Neural cell (in vitro differentiated cells): ENCODE measurements around the gene SLIT3. TPM values are rescaled to one million over a fixed set of nuclear protein-coding genes. Genes with fewer than 3 reads are reported as not detected.

Experiments used
- H2AFZ ChIP-seq: fragments of 200-600, 300-800 bp; sonication (generic), shearing (Covaris generic); 2 replicates; pipeline ENCODE4 v1.6.0; 2014; ENCODE audit warnings: low read depth, mild to moderate bottlenecking, antibody characterized with exemption, low read length, moderate library complexity
- H3F3A ChIP-seq: fragments of 200-600 bp; shearing (Covaris generic); 2 replicates; pipeline ENCODE4 v1.6.1; 2016; ENCODE audit warnings: mild to moderate bottlenecking, moderate library complexity, mixed read lengths, antibody characterized with exemption, low read length; ENCODE audit not compliant: insufficient read depth, poor library complexity, severe bottlenecking
- H3K27ac ChIP-seq: fragments of 200-600, 300-800 bp; sonication (generic), shearing (Covaris generic); 2 replicates; pipeline ENCODE4 v1.5.1; 2014; ENCODE audit warnings: mild to moderate bottlenecking, low read length, moderate library complexity
- H3K27me3 ChIP-seq: fragments of 300-800, 200-600 bp; sonication (generic), shearing (Covaris generic); 2 replicates; pipeline ENCODE4 v1.6.0; 2014; ENCODE audit warnings: mild to moderate bottlenecking, low read depth, low read length, moderate library complexity; ENCODE audit not compliant: insufficient read depth
- H3K36me3 ChIP-seq: fragments of 300-800, 200-600 bp; sonication (generic), shearing (Covaris generic); 2 replicates; pipeline ENCODE4 v1.5.1; 2014; ENCODE audit warnings: mild to moderate bottlenecking, antibody characterized with exemption, low read length, moderate library complexity; ENCODE audit not compliant: insufficient read depth
- H3K4me2 ChIP-seq: fragments of 300-800, 200-600 bp; sonication (generic), shearing (Covaris generic); 2 replicates; pipeline ENCODE4 v1.6.0; 2014; ENCODE audit warnings: mild to moderate bottlenecking, low read length
- H3K4me3 ChIP-seq: fragments of 300-800, 200-600 bp; sonication (generic), shearing (Covaris generic); 2 replicates; pipeline ENCODE4 v1.5.1; 2014; ENCODE audit warnings: mild to moderate bottlenecking, low read length, moderate library complexity
- H3K79me2 ChIP-seq: fragments of 200-600 bp; shearing (Covaris generic); replicated peaks from 2 replicates; pipeline ENCODE4 v1.6.0; 2014; ENCODE audit warnings: mild to moderate bottlenecking, low read length, moderate library complexity; ENCODE audit not compliant: insufficient read depth
- H3K9ac ChIP-seq: fragments of 300-800, 200-600 bp; sonication (generic), shearing (Covaris generic); 2 replicates; pipeline ENCODE4 v1.6.1; 2016; ENCODE audit warnings: mild to moderate bottlenecking, low read length, mixed read lengths
- H3K9me2 ChIP-seq: fragments of 200-600 bp; shearing (Covaris generic); 2 replicates; pipeline ENCODE4 v1.6.1; 2016; ENCODE audit warnings: mild to moderate bottlenecking, low read length, mixed read lengths; ENCODE audit not compliant: insufficient read depth
- H3K9me3 ChIP-seq: fragments of 200-600, 300-800 bp; sonication (generic), shearing (Covaris generic); 2 replicates; pipeline ENCODE4 v1.6.1; 2016; ENCODE audit warnings: mild to moderate bottlenecking, mixed run types, low read length, moderate library complexity, mixed read lengths
- H4K20me1 ChIP-seq: fragments of 200-600 bp; shearing (Covaris generic); 2 replicates; pipeline ENCODE4 v1.6.1; 2016; ENCODE audit warnings: mild to moderate bottlenecking, mixed run types; ENCODE audit not compliant: insufficient read depth
- EP300 ChIP-seq: fragments of 450-650 bp; conservative IDR thresholded peaks from 2 replicates; pipeline ENCODE4 v1.6.1; 2014; ENCODE audit warnings: antibody characterized with exemption, mild to moderate bottlenecking, moderate library complexity; ENCODE audit not compliant: poor library complexity, severe bottlenecking
- EZH2 ChIP-seq: fragments of 200-600, 300-800 bp; shearing (Covaris generic), sonication (generic); IDR thresholded peaks from 2 replicates; pipeline ENCODE4 v1.6.1; 2014; ENCODE audit warnings: antibody characterized with exemption, low read length, borderline replicate concordance, mild to moderate bottlenecking; ENCODE audit not compliant: insufficient read depth, poor library complexity, severe bottlenecking
- MXI1 ChIP-seq: fragments of 450-650 bp; conservative IDR thresholded peaks from 2 replicates; pipeline ENCODE4 v1.6.1; 2014; ENCODE audit warnings: antibody characterized with exemption, mild to moderate bottlenecking; ENCODE audit not compliant: poor library complexity, severe bottlenecking
- POLR2AphosphoS5 ChIP-seq: IDR thresholded peaks from 2 replicates; pipeline ENCODE4 v1.6.1; 2012
- RAD21 ChIP-seq: fragments of 450-650 bp; conservative IDR thresholded peaks from 2 replicates; pipeline ENCODE4 v1.6.1; 2014; ENCODE audit warnings: antibody characterized with exemption, mild to moderate bottlenecking, moderate library complexity
- SMC3 ChIP-seq: fragments of 450-650 bp; conservative IDR thresholded peaks from 2 replicates; pipeline ENCODE4 v1.6.1; 2014; ENCODE audit warnings: antibody characterized with exemption, mild to moderate bottlenecking, moderate library complexity; ENCODE audit not compliant: poor library complexity
- TAF1 ChIP-seq: IDR thresholded peaks from 2 replicates; pipeline ENCODE4 v1.6.1; 2012; ENCODE audit warnings: low read depth
- polyA plus RNA-seq: library from polyadenylated mRNA; depleted of rRNA; stranded (reverse); fragments of >200 nt; gene quantifications from 2 replicates; pipeline ENCODE4 v1.2.3, GENCODE V29; 2014
- TF ChIP-seq, protein P1 (sequence below): IDR thresholded peaks from 2 replicates; pipeline ENCODE4 v1.6.1; 2012; ENCODE audit warnings: borderline replicate concordance
- TF ChIP-seq, protein P2 (sequence below): fragments of 450-650 bp; IDR thresholded peaks from 2 replicates; pipeline ENCODE4 v1.5.1; 2014; ENCODE audit warnings: antibody characterized with exemption, mild to moderate bottlenecking, moderate library complexity; ENCODE audit not compliant: poor library complexity, severe bottlenecking

SLIT3 gene
- polyA plus RNA-seq, 1 donor from 2014 or later: 1.2 TPM

DNA sequence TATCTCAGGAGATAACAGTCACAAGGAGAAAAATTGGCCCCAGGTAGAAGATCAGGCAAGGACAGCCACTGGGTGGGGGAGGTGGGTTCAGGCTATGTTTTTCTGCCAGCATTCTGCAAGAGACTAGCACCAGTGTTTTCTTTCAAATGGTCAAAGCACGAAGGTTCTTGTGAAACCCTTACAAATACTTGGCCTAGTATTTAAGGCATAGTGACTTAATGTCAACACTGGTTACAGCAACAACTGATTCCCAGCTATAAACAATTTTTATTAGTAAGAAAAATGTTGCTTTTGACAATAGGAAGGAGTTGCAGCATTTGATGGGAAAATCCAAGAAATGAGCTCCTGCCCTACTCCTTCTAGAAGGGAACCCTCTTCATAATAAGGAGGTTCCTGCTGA, 349.6 kb downstream of the SLIT3 start:
- Histone ChIP-seq H3K27ac (no peak overlapping the region), H3F3A (no peaks in the 10 kb centered on the region), H3K9me2 (no peaks in the 10 kb centered on the region), H3K9me3 (no peaks in the 10 kb centered on the region), H3K4me2 (no peak overlapping the region), H3K9ac (no peak overlapping the region), H4K20me1 (no peaks in the 10 kb centered on the region), H2AFZ (no peak overlapping the region), H3K4me3 (no peak overlapping the region), H3K79me2 (no peaks in the 10 kb centered on the region), H3K36me3 (no peaks in the 10 kb centered on the region), H3K27me3 (peaks cover 12% of the 10 kb centered on the region)
- TF ChIP-seq EZH2 (no peak), RAD21 (no peak), EP300 (no peak), POLR2AphosphoS5 (no peak), MXI1 (no peak), TAF1 (no peak), SMC3 (no peak)
- TF ChIP-seq, protein P1, sequence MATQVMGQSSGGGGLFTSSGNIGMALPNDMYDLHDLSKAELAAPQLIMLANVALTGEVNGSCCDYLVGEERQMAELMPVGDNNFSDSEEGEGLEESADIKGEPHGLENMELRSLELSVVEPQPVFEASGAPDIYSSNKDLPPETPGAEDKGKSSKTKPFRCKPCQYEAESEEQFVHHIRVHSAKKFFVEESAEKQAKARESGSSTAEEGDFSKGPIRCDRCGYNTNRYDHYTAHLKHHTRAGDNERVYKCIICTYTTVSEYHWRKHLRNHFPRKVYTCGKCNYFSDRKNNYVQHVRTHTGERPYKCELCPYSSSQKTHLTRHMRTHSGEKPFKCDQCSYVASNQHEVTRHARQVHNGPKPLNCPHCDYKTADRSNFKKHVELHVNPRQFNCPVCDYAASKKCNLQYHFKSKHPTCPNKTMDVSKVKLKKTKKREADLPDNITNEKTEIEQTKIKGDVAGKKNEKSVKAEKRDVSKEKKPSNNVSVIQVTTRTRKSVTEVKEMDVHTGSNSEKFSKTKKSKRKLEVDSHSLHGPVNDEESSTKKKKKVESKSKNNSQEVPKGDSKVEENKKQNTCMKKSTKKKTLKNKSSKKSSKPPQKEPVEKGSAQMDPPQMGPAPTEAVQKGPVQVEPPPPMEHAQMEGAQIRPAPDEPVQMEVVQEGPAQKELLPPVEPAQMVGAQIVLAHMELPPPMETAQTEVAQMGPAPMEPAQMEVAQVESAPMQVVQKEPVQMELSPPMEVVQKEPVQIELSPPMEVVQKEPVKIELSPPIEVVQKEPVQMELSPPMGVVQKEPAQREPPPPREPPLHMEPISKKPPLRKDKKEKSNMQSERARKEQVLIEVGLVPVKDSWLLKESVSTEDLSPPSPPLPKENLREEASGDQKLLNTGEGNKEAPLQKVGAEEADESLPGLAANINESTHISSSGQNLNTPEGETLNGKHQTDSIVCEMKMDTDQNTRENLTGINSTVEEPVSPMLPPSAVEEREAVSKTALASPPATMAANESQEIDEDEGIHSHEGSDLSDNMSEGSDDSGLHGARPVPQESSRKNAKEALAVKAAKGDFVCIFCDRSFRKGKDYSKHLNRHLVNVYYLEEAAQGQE: no peak
- TF ChIP-seq, protein P2, sequence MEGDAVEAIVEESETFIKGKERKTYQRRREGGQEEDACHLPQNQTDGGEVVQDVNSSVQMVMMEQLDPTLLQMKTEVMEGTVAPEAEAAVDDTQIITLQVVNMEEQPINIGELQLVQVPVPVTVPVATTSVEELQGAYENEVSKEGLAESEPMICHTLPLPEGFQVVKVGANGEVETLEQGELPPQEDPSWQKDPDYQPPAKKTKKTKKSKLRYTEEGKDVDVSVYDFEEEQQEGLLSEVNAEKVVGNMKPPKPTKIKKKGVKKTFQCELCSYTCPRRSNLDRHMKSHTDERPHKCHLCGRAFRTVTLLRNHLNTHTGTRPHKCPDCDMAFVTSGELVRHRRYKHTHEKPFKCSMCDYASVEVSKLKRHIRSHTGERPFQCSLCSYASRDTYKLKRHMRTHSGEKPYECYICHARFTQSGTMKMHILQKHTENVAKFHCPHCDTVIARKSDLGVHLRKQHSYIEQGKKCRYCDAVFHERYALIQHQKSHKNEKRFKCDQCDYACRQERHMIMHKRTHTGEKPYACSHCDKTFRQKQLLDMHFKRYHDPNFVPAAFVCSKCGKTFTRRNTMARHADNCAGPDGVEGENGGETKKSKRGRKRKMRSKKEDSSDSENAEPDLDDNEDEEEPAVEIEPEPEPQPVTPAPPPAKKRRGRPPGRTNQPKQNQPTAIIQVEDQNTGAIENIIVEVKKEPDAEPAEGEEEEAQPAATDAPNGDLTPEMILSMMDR: no peak

DNA sequence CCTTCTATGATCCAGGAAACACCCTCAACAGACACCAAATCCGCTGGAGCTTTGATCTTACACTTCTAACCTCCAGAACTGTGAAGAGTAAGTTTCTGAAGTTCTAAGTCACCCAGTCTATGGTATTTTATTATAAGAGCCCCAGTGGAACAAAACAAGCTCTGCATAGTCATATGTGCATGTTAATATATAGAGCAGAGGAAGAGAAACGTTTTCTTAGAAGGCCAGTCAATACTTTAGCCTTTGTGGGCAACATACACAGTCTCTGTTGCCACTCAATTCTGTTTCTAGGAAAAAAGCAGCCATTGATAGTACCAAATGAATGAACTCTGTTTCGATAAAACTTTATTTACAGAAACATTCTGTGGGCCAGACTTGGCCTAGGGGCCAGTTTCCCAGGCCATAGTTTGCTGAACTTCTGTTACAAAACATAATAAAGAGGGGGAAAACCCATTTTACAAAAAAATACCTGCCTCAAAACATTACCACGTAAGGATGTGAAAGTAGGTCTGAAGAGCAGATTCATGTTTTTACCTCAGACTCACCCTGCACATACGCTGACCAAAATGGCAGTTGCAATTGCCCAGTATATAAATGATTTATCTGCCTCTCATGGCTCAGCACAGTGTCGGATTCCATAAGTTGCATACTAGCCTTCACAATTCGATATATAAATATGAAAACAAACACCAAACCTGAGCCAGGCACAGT, 350.5 kb downstream of the SLIT3 start:
- TF ChIP-seq POLR2AphosphoS5 (no peak), EZH2 (no peak), MXI1 (no peak), EP300 (no peak), TAF1 (no peak), SMC3 (no peak), RAD21 (no peak)
- TF ChIP-seq, protein P1: no peak
- TF ChIP-seq, protein P2: no peak
- H4K20me1 ChIP-seq: no peaks in the 10 kb centered on the region
- H3K27me3 ChIP-seq: peaks cover 21% of the 10 kb centered on the region
- H3K9me3 ChIP-seq: no peaks in the 10 kb centered on the region
- H3K79me2 ChIP-seq: no peaks in the 10 kb centered on the region
- H3F3A ChIP-seq: no peaks in the 10 kb centered on the region
- no peak overlapping the region for H3K27ac ChIP-seq
- no peaks in the 10 kb centered on the region for H3K36me3 ChIP-seq
- H2AFZ ChIP-seq: no peak overlapping the region
- H3K4me3 ChIP-seq: no peak overlapping the region
- H3K9me2 ChIP-seq: no peaks in the 10 kb centered on the region
- no peak overlapping the region for H3K9ac ChIP-seq
- H3K4me2 ChIP-seq: no peak overlapping the region
